ENCODE results near the gene B9D1. TPM values are rescaled to one million over a fixed set of nuclear protein-coding genes. Genes with fewer than 3 reads are reported as not detected.

Gene B9D1
- 13.6 TPM for total RNA-seq

GRCh38 chr17:19362277-19363113 lies at the start of gene B9D1:
B9D1 (minus strand) TSS chr17:19362723; CDS start chr17:19362569, 154 bp downstream.
- peak; percentile 95 for DNase-seq

GRCh38 chr17:19411631-19412030 lies 49.1 kb upstream of the B9D1 start:
- peak; percentile 48 for DNase-seq

GRCh38 chr17:19410875-19411620 lies 48.5 kb upstream of the B9D1 start, which contains the start of gene RNF112:
RNF112 (plus strand) TSS chr17:19411232; CDS start chr17:19411409, 177 bp downstream.
- DNase-seq: peak; percentile 84

- DNase-seq: no peak
These were observed 47.6 kb upstream of the B9D1 start for GRCh38 chr17:19410091-19410490.

- DNase-seq: peak; percentile 39
These were observed 47.0 kb upstream of the B9D1 start for GRCh38 chr17:19409509-19409908.

- DNase-seq: no peak
These were observed 46.5 kb upstream of the B9D1 start for GRCh38 chr17:19409066-19409465.

GRCh38 chr17:19408346-19408710 lies 45.8 kb upstream of the B9D1 start:
- DNase-seq: no peak

- no peak for DNase-seq
These were observed 45.2 kb upstream of the B9D1 start for GRCh38 chr17:19407601-19408345.

- DNase-seq: no peak
These were observed 42.6 kb upstream of the B9D1 start for GRCh38 chr17:19405114-19405513.

- no peak for DNase-seq
These were observed 41.7 kb upstream of the B9D1 start for GRCh38 chr17:19404264-19404663.

GRCh38 chr17:19403021-19403420 lies 40.5 kb upstream of the B9D1 start:
- no peak for DNase-seq

GRCh38 chr17:19402171-19402570 lies 39.6 kb upstream of the B9D1 start:
- no peak for DNase-seq

- DNase-seq: no peak
These were observed 38.9 kb upstream of the B9D1 start for GRCh38 chr17:19401321-19402010.

GRCh38 chr17:19399750-19400450 lies 37.4 kb upstream of the B9D1 start:
- DNase-seq: no peak

- no peak for DNase-seq
These were observed 36.0 kb upstream of the B9D1 start for GRCh38 chr17:19398301-19399181.

- no peak for DNase-seq
These were observed 35.1 kb upstream of the B9D1 start for GRCh38 chr17:19397556-19398041.

GRCh38 chr17:19392303-19392702 lies 29.8 kb upstream of the B9D1 start:
- DNase-seq: no peak

GRCh38 chr17:19391432-19391831 lies 28.9 kb upstream of the B9D1 start:
- DNase-seq: no peak

GRCh38 chr17:19390951-19391350 lies 28.4 kb upstream of the B9D1 start:
- DNase-seq: no peak

Measured in occipital lobe (tissue), 2 donors.